ENCODE data around the gene SOWAHB.

SOWAHB gene

DNA sequence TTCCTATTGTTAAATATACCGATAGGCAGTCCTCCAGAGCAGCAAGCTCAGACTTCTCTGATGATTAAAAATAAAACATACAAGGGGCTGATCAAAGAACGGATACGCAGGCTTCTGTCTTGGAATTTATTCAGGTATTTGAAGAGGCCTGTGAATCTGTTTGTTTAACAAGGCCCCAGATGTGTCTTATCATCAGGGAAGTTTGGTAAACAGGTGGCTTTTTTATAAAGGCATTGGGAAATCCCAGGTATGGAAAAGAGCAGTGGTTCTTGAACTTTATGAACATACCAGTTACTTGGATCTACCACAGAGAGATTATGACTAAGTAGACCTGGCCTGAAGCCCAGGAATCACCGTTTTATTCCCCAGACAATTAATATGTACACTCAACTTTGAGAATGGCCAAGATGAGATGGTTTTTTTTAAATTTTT, 47.9 kb downstream of the SOWAHB start:
- no peak for DNase-seq (ENCODE audit: low spot score)

Measured in germinal center (tissue), 1 donor.